ENCODE results near the gene ZNF480.

The ZNF480 gene

GRCh38 chr19:52370341-52370710, 73.4 kb downstream of the ZNF480 start:
- DNase-seq (ENCODE audit: insufficient read length, low spot score) (no peak), FAIRE-seq (no peak)
- TF ChIP-seq CTCF (IDR thresholded peaks at IDR 0.05; ENCODE audit: insufficient read depth, missing control alignments): no peak

All from D721Med (cell line).